H9 (cell line): ENCODE measurements around the gene UQCR11. TPM values are rescaled to one million over a fixed set of nuclear protein-coding genes. Genes with fewer than 3 reads are reported as not detected.

Source experiments
- DNase-seq: peaks from one replicate; pipeline ENCODE4 v3.0.0-alpha.2; 2017
- H2AFZ ChIP-seq: one replicate; pipeline ENCODE4 v1.6.1; 2013; ENCODE audit warnings: mild to moderate bottlenecking, low read length, control low read depth, moderate library complexity
- H2AK5ac ChIP-seq: 2 replicates; pipeline ENCODE4 v1.6.1; 2013; ENCODE audit warnings: low read length, control low read depth, mixed read lengths; ENCODE audit not compliant: insufficient read length
- H2BK120ac ChIP-seq: one replicate; pipeline ENCODE4 v1.6.1; 2013; ENCODE audit warnings: low read depth, mild to moderate bottlenecking, low read length, control low read depth, inconsistent platforms; ENCODE audit not compliant: poor library complexity, severe bottlenecking
- H2BK12ac ChIP-seq: 2 replicates; pipeline ENCODE4 v1.6.1; 2013; ENCODE audit warnings: low read length, control low read depth, mixed read lengths, low read depth; ENCODE audit not compliant: insufficient read length
- H2BK15ac ChIP-seq: 2 replicates; pipeline ENCODE4 v1.6.1; 2013; ENCODE audit warnings: low read depth, low read length, control low read depth
- H2BK20ac ChIP-seq: one replicate; pipeline ENCODE4 v1.6.1; 2013; ENCODE audit warnings: low read depth, mild to moderate bottlenecking, low read length, control low read depth, inconsistent platforms; ENCODE audit not compliant: poor library complexity, severe bottlenecking
- H2BK5ac ChIP-seq: 2 replicates; pipeline ENCODE4 v1.6.1; 2013; ENCODE audit warnings: low read length, control low read depth, mixed read lengths; ENCODE audit not compliant: insufficient read length
- H3K14ac ChIP-seq: 2 replicates; pipeline ENCODE4 v1.6.1; 2013; ENCODE audit warnings: low read length, control low read depth; ENCODE audit not compliant: insufficient read depth
- H3K18ac ChIP-seq: 2 replicates; pipeline ENCODE4 v1.6.1; 2013; ENCODE audit warnings: low read depth, mild to moderate bottlenecking, mixed read lengths, low read length, control low read depth; ENCODE audit not compliant: insufficient read length
- H3K23ac ChIP-seq: 2 replicates; pipeline ENCODE4 v1.6.1; 2013; ENCODE audit warnings: low read length, control low read depth, mixed read lengths, low read depth; ENCODE audit not compliant: insufficient read length
- H3K23me2 ChIP-seq: 2 replicates; pipeline ENCODE4 v1.6.1; 2013; ENCODE audit warnings: low read depth, mild to moderate bottlenecking, mixed read lengths, low read length, control low read depth; ENCODE audit not compliant: insufficient read length, poor library complexity, severe bottlenecking
- H3K27ac ChIP-seq: 2 replicates; pipeline ENCODE4 v1.5.1; 2013; ENCODE audit warnings: low read length, control low read depth, mixed read lengths, low read depth; ENCODE audit not compliant: insufficient read length
- H3K27me3 ChIP-seq: 2 replicates; pipeline ENCODE4 v1.6.1; 2013; ENCODE audit warnings: low read length, control low read depth, inconsistent platforms; ENCODE audit not compliant: insufficient read depth
- H3K4ac ChIP-seq: 2 replicates; pipeline ENCODE4 v1.6.1; 2013; ENCODE audit warnings: low read depth, mild to moderate bottlenecking, control low read depth, inconsistent platforms, low read length, moderate library complexity
- H3K4me1 ChIP-seq: 2 replicates; pipeline ENCODE4 v1.6.1; 2013; ENCODE audit warnings: low read length, control low read depth, inconsistent platforms; ENCODE audit not compliant: insufficient read depth
- H3K4me2 ChIP-seq: 2 replicates; pipeline ENCODE4 v1.6.1; 2013; ENCODE audit warnings: low read length, control low read depth, mixed read lengths; ENCODE audit not compliant: insufficient read length, insufficient read depth
- H3K56ac ChIP-seq: 2 replicates; pipeline ENCODE4 v1.6.1; 2013; ENCODE audit warnings: low read depth, mild to moderate bottlenecking, mixed read lengths, low read length, control low read depth; ENCODE audit not compliant: insufficient read length
- H3K79me1 ChIP-seq: 2 replicates; pipeline ENCODE4 v1.6.1; 2013; ENCODE audit warnings: low read depth, mild to moderate bottlenecking, moderate library complexity, low read length, control low read depth, inconsistent platforms; ENCODE audit not compliant: insufficient read depth, poor library complexity, severe bottlenecking
- H3K79me2 ChIP-seq: 2 replicates; pipeline ENCODE4 v1.6.1; 2013; ENCODE audit warnings: low read length, control low read depth, inconsistent platforms; ENCODE audit not compliant: insufficient read depth
- H3K9ac ChIP-seq: 2 replicates; pipeline ENCODE4 v1.6.1; 2013; ENCODE audit warnings: low read length, control low read depth, mixed read lengths; ENCODE audit not compliant: insufficient read length; ENCODE audit errors: extremely low read depth
- H3K9me3 ChIP-seq: one replicate; pipeline ENCODE4 v1.6.1; 2013; ENCODE audit warnings: low read depth, low read length, inconsistent platforms; ENCODE audit not compliant: control insufficient read depth
- H3T11ph ChIP-seq: one replicate; pipeline ENCODE4 v1.6.1; 2013; ENCODE audit warnings: mild to moderate bottlenecking, low read length, control low read depth, inconsistent platforms
- H4K20me1 ChIP-seq: one replicate; pipeline ENCODE4 v1.6.1; 2013; ENCODE audit not compliant: control insufficient read depth, insufficient read length, insufficient read depth
- H4K5ac ChIP-seq: 2 replicates; pipeline ENCODE4 v1.6.1; 2013; ENCODE audit warnings: low read depth, mild to moderate bottlenecking, mixed read lengths, low read length, control low read depth; ENCODE audit not compliant: insufficient read length
- H4K8ac ChIP-seq: replicated peaks from 2 replicates; pipeline ENCODE4 v1.6.1; 2013; ENCODE audit warnings: low read length, control low read depth, mixed read lengths, low read depth; ENCODE audit not compliant: insufficient read length
- H4K91ac ChIP-seq: 2 replicates; pipeline ENCODE4 v1.6.1; 2013; ENCODE audit warnings: low read depth, mild to moderate bottlenecking, moderate library complexity, mixed read lengths, low read length, control low read depth; ENCODE audit not compliant: insufficient read length
- H3K27ac Mint-ChIP-seq, 3 experiments: 2 replicates in 2 of 3; 3 replicates in 1 of 3; pipeline ENCODE4 v1.8.0; 2020 to 2021; ENCODE audit warnings: mixed read lengths in 3 of 3, mild to moderate bottlenecking in 1 of 3, moderate library complexity in 1 of 3
- H3K27me3 Mint-ChIP-seq: 2 replicates; pipeline ENCODE4 v1.8.0; 2021; ENCODE audit warnings: low read depth, mild to moderate bottlenecking, moderate library complexity, mixed read lengths
- H3K36me3 Mint-ChIP-seq, 3 experiments: 2 replicates in 2 of 3; 3 replicates in 1 of 3; pipeline ENCODE4 v1.8.0; 2020 to 2021; ENCODE audit warnings: low read depth in 3 of 3, mixed read lengths in 3 of 3; ENCODE audit not compliant: insufficient read depth in 1 of 3
- H3K4me1 Mint-ChIP-seq, 2 experiments: 2 replicates each; pipeline ENCODE4 v1.8.0; 2020; ENCODE audit warnings: mixed read lengths in 2 of 2
- H3K4me3 Mint-ChIP-seq, 2 experiments: 2 replicates in 1 of 2; 3 replicates in 1 of 2; pipeline ENCODE4 v1.8.0; 2020 to 2021; ENCODE audit warnings: mild to moderate bottlenecking in 2 of 2, mixed read lengths in 2 of 2, moderate library complexity in 1 of 2
- H3K9me3 Mint-ChIP-seq, 2 experiments: 2 replicates in 1 of 2; 3 replicates in 1 of 2; pipeline ENCODE4 v1.8.0; 2020; ENCODE audit warnings: mild to moderate bottlenecking in 2 of 2, mixed read lengths in 2 of 2, moderate library complexity in 1 of 2
- WGBS: extraction: QIAGEN DNeasy Blood & Tissue Kit; methylation state at CpG from one replicate; pipeline ENCODE4 v1.1.7; 2013; ENCODE audit warnings: missing lambda C conversion rate, low lambda C conversion rate, mixed read lengths; ENCODE audit not compliant: insufficient read length; ENCODE audit errors: extremely low coverage; 5-methylcytosine and 5-hydroxymethylcytosine counted together
- total RNA-seq: library from RNA; stranded (reverse); gene quantifications from 2 replicates; pipeline ENCODE4 v1.2.1, GENCODE V29; 2021
- TF ChIP-seq, protein P1 (sequence below): fragments of 200-600 bp; sonication (generic); conservative IDR thresholded peaks from 3 replicates; pipeline ENCODE4 v1.8.0; 2021; ENCODE audit warnings: antibody characterized with exemption, mild to moderate bottlenecking

The UQCR11 gene
- total RNA-seq, 1 experiment from 2014 or later = 174 TPM

- no peaks in the 10 kb centered on the region for H3K4me1 ChIP-seq
- peaks cover 33 to 69% (median 69%) of the 10 kb centered on the region in 3 experiments; a peak in 6 of 7 replicates for H3K36me3 Mint-ChIP-seq
- no peaks in the 10 kb centered on the region for H3K9me3 Mint-ChIP-seq
- H3K4ac ChIP-seq = no peak overlapping the region
- peaks cover 5 to 19% of the 10 kb centered on the region in 2 experiments for H3K4me1 Mint-ChIP-seq
- H2BK12ac ChIP-seq = no peak overlapping the region
- no peak overlapping the region for H3K14ac ChIP-seq
- no peak overlapping the region for H2BK5ac ChIP-seq
- H4K91ac ChIP-seq = no peak overlapping the region
- no peak overlapping the region for H2AK5ac ChIP-seq
- no peaks in the 10 kb centered on the region for H4K20me1 ChIP-seq
- no peak overlapping the region for H3K4me3 Mint-ChIP-seq
- H4K5ac ChIP-seq = no peak overlapping the region
- H2BK120ac ChIP-seq = no peak overlapping the region
- H3K9me3 ChIP-seq = no peaks in the 10 kb centered on the region
- no peak overlapping the region for H3K9ac ChIP-seq
- H3K56ac ChIP-seq = no peak overlapping the region
- TF ChIP-seq, protein P1, sequence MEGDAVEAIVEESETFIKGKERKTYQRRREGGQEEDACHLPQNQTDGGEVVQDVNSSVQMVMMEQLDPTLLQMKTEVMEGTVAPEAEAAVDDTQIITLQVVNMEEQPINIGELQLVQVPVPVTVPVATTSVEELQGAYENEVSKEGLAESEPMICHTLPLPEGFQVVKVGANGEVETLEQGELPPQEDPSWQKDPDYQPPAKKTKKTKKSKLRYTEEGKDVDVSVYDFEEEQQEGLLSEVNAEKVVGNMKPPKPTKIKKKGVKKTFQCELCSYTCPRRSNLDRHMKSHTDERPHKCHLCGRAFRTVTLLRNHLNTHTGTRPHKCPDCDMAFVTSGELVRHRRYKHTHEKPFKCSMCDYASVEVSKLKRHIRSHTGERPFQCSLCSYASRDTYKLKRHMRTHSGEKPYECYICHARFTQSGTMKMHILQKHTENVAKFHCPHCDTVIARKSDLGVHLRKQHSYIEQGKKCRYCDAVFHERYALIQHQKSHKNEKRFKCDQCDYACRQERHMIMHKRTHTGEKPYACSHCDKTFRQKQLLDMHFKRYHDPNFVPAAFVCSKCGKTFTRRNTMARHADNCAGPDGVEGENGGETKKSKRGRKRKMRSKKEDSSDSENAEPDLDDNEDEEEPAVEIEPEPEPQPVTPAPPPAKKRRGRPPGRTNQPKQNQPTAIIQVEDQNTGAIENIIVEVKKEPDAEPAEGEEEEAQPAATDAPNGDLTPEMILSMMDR = no peak
- no peak for DNase-seq
- H3K27ac ChIP-seq = no peak overlapping the region
- no peak overlapping the region for H2BK15ac ChIP-seq
- peaks cover 4% of the 10 kb centered on the region for H3K79me1 ChIP-seq
- no peaks in the 10 kb centered on the region for H3K27me3 ChIP-seq
- no peak overlapping the region for H3K4me2 ChIP-seq
- no peak overlapping the region for H3T11ph ChIP-seq
- no peak overlapping the region for H2AFZ ChIP-seq
- H3K23me2 ChIP-seq = no peaks in the 10 kb centered on the region
- WGBS = no CpG with 5 or more reads among the region's 23 CpGs
- H2BK20ac ChIP-seq = no peak overlapping the region
- no peak overlapping the region for H4K8ac ChIP-seq
- H3K27ac Mint-ChIP-seq = no peak overlapping the region
- no peak overlapping the region for H3K23ac ChIP-seq
- no peak overlapping the region for H3K18ac ChIP-seq
- H3K27me3 Mint-ChIP-seq = no peaks in the 10 kb centered on the region
- H3K79me2 ChIP-seq = no peaks in the 10 kb centered on the region
Observed at GRCh38 chr19:1621574-1621973, 16.3 kb upstream of the UQCR11 start.
